Smooth muscle cell (in vitro differentiated cells): Measurements from ENCODE around the gene OVCH1. TPM values are rescaled to one million over a fixed set of nuclear protein-coding genes. Genes with fewer than 3 reads are reported as not detected.

ENCODE experiments used
- DNase-seq: peaks from one replicate; lab custom pipeline; 2025; ENCODE audit not compliant: unreplicated experiment; lab: John Stamatoyannopoulos, UW
- H2AFZ ChIP-seq: fragments of 200-600 bp; sonication (generic); 2 replicates; pipeline ENCODE4 v1.6.0; 2016; ENCODE audit warnings: antibody characterized with exemption, low read depth, mild to moderate bottlenecking
- H3F3A ChIP-seq: fragments of 200-600 bp; sonication (generic); 2 replicates; pipeline ENCODE4 v1.6.0; 2017; ENCODE audit warnings: antibody characterized with exemption, low read depth
- H3K27ac ChIP-seq: fragments of 200-600 bp; sonication (generic); 2 replicates; pipeline ENCODE4 v1.5.1; 2016; ENCODE audit warnings: low read depth, mild to moderate bottlenecking
- H3K27me3 ChIP-seq: fragments of 200-600 bp; sonication (generic); 2 replicates; pipeline ENCODE4 v1.6.1; 2016; ENCODE audit warnings: low read depth, mild to moderate bottlenecking
- H3K36me3 ChIP-seq: fragments of 200-600 bp; sonication (generic); 2 replicates; pipeline ENCODE4 v1.5.1; 2016; ENCODE audit warnings: low read depth
- H3K4me1 ChIP-seq: fragments of 200-600 bp; sonication (generic); 2 replicates; pipeline ENCODE4 v1.5.1; 2016; ENCODE audit warnings: low read depth
- H3K4me2 ChIP-seq: fragments of 200-600 bp; sonication (generic); 2 replicates; pipeline ENCODE4 v1.6.0; 2016; ENCODE audit warnings: mild to moderate bottlenecking
- H3K4me3 ChIP-seq: fragments of 200-600 bp; sonication (generic); 2 replicates; pipeline ENCODE4 v1.5.1; 2016; ENCODE audit warnings: mild to moderate bottlenecking
- H3K79me2 ChIP-seq: fragments of 200-600 bp; sonication (generic); 2 replicates; pipeline ENCODE4 v1.6.0; 2016; ENCODE audit warnings: low read depth, mild to moderate bottlenecking
- H3K9ac ChIP-seq: fragments of 200-600 bp; sonication (generic); 2 replicates; pipeline ENCODE4 v1.6.0; 2016; ENCODE audit warnings: low read depth
- H3K9me3 ChIP-seq: fragments of 200-600 bp; sonication (generic); replicated peaks from 2 replicates; pipeline ENCODE4 v1.5.1; 2016; ENCODE audit warnings: low read depth
- H4K20me1 ChIP-seq: fragments of 200-600 bp; sonication (generic); 2 replicates; pipeline ENCODE4 v1.6.0; 2016; ENCODE audit warnings: low read depth
- CTCF ChIP-seq: fragments of 200-600 bp; sonication (generic); IDR thresholded peaks from 2 replicates; pipeline ENCODE4 v1.5.1; 2017; ENCODE audit warnings: borderline replicate concordance, mild to moderate bottlenecking, antibody characterized with exemption; ENCODE audit not compliant: insufficient read depth, poor library complexity, severe bottlenecking
- WGBS: methylation state at CpG from one replicate; pipeline ENCODE4 v1.1.7; 2016; ENCODE audit warnings: low lambda C conversion rate; 5-methylcytosine and 5-hydroxymethylcytosine counted together
- polyA plus RNA-seq: library from polyadenylated mRNA; unstranded; fragments of >200 nt; fragmentation: Nextera tagmentation; extraction: Ambion mirVana; gene quantifications from 2 replicates; pipeline ENCODE4 v1.2.1, GENCODE V29; 2016
- total RNA-seq: library from RNA; depleted of rRNA; stranded (reverse); fragments of >200 nt; gene quantifications from 2 replicates; pipeline ENCODE4 v1.2.3, GENCODE V29; 2014

The OVCH1 gene
- total and polyA plus RNA-seq, 2 experiments from 2014 or later, result not detected

DNA sequence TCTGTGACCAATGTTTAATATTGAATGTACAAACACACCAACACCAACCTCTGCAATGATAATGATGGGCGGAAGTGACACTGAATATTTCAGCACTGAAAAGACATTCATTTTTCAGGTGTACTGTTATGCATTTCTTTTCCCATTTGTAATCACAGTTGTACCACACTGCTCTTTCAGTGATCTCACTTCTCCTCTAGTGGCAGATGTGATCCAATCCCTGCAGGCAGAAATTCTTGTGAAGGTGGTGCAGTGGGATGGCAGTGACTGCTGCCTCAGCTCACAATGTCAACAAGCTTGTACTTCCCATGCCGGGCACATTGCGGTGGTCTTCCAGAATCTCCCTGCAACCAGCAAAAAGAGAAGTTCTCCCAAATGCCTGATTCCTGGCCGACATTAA lies 93.5 kb downstream of the OVCH1 start:
- Histone ChIP-seq H4K20me1 (no peaks in the 10 kb centered on the region), H3K9ac (no peak overlapping the region), H2AFZ (no peak overlapping the region), H3K79me2 (no peaks in the 10 kb centered on the region), H3K4me1 (no peaks in the 10 kb centered on the region), H3F3A (no peaks in the 10 kb centered on the region), H3K4me2 (no peak overlapping the region), H3K27me3 (no peaks in the 10 kb centered on the region), H3K27ac (no peak overlapping the region), H3K4me3 (no peak overlapping the region), H3K9me3 (no peaks in the 10 kb centered on the region), H3K36me3 (no peaks in the 10 kb centered on the region)
- TF ChIP-seq CTCF, result no peak
- no peak for DNase-seq
- 88% methylated on average over 4 of the region's 4 CpGs for WGBS

DNA sequence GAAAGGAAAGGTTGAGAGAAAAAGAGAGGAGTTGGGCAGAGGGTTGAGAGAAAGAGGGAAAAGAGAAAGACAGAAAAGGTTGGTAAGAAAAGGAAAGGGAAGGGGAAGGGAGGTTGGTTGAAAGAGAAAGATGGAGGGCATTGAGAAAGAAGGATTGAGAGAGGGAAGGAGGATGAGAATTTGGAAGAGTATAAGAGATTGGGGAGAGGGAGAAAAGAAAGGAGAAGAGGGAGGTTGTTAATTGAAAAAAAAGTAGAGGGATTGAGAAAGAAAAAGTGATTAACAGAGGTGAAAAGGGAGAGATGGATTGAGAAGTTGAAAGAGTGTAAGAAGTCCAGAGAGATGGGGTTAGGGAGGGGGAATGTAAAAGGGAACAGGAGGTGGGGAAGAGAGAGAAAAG lies 95.0 kb downstream of the OVCH1 start:
- no peaks in the 10 kb centered on the region for H4K20me1 ChIP-seq
- no peak overlapping the region for H3K27ac ChIP-seq
- H2AFZ ChIP-seq, result no peak overlapping the region
- H3K9ac ChIP-seq, result no peak overlapping the region
- DNase-seq, result no peak
- no peaks in the 10 kb centered on the region for H3F3A ChIP-seq
- TF ChIP-seq CTCF, result no peak
- no peaks in the 10 kb centered on the region for H3K27me3 ChIP-seq
- H3K79me2 ChIP-seq, result no peaks in the 10 kb centered on the region
- no peak overlapping the region for H3K4me3 ChIP-seq
- no peak overlapping the region for H3K4me2 ChIP-seq
- H3K9me3 ChIP-seq, result no peaks in the 10 kb centered on the region
- H3K36me3 ChIP-seq, result no peaks in the 10 kb centered on the region
- H3K4me1 ChIP-seq, result no peaks in the 10 kb centered on the region

DNA sequence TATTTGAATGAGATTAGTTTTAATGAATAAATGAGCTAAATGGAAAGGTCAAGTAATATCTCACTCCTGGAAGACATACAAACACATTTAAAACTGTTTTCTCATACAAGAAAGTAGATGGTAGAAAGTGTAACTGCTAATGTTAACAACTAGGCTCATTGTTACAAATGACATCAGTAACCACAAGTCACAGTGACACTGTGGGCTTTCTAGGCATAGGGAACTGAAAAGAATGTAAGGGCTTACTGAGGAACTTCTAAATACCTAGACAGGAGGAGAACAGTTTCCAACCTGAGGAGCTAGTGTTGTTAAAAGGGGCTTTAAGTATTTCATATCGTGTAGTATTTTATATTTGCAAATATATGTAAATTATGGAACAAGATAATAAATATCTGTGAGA lies 99.0 kb downstream of the OVCH1 start:
- Histone ChIP-seq H3K27ac (no peak overlapping the region), H3K36me3 (no peaks in the 10 kb centered on the region), H3K79me2 (no peaks in the 10 kb centered on the region), H3F3A (no peaks in the 10 kb centered on the region), H3K9ac (no peak overlapping the region), H3K4me1 (no peaks in the 10 kb centered on the region), H2AFZ (no peak overlapping the region), H3K4me3 (no peak overlapping the region), H3K9me3 (no peaks in the 10 kb centered on the region), H4K20me1 (no peaks in the 10 kb centered on the region), H3K4me2 (no peak overlapping the region), H3K27me3 (no peaks in the 10 kb centered on the region)
- DNase-seq, result no peak
- TF ChIP-seq CTCF, result no peak
- 95% methylated on average over 1 of the region's 1 CpG for WGBS

- no peak overlapping the region for H3K9ac ChIP-seq
- H3F3A ChIP-seq, result no peaks in the 10 kb centered on the region
- H3K9me3 ChIP-seq, result no peaks in the 10 kb centered on the region
- H3K27me3 ChIP-seq, result no peaks in the 10 kb centered on the region
- TF ChIP-seq CTCF, result no peak
- no peak overlapping the region for H3K4me3 ChIP-seq
- no peak for DNase-seq
- WGBS, result 74% methylated on average over 3 of the region's 3 CpGs
- H3K4me2 ChIP-seq, result no peak overlapping the region
- H3K4me1 ChIP-seq, result no peaks in the 10 kb centered on the region
- H3K79me2 ChIP-seq, result no peaks in the 10 kb centered on the region
- no peaks in the 10 kb centered on the region for H4K20me1 ChIP-seq
- no peak overlapping the region for H2AFZ ChIP-seq
- H3K36me3 ChIP-seq, result no peaks in the 10 kb centered on the region
- H3K27ac ChIP-seq, result no peak overlapping the region
Observed at GRCh38 chr12:29396774-29397173, 100.7 kb downstream of the OVCH1 start.
